ENCODE results near the gene WIPI1. TPM values are rescaled to one million over a fixed set of nuclear protein-coding genes. Genes with fewer than 3 reads are reported as not detected.

Gene WIPI1
- total and polyA plus RNA-seq, 9 of the 15 experiments (the other 6 are each of a cell fraction or from before 2014, with no cell fraction given), result 3.7 to 23.5 (median 11.8) TPM

DNA sequence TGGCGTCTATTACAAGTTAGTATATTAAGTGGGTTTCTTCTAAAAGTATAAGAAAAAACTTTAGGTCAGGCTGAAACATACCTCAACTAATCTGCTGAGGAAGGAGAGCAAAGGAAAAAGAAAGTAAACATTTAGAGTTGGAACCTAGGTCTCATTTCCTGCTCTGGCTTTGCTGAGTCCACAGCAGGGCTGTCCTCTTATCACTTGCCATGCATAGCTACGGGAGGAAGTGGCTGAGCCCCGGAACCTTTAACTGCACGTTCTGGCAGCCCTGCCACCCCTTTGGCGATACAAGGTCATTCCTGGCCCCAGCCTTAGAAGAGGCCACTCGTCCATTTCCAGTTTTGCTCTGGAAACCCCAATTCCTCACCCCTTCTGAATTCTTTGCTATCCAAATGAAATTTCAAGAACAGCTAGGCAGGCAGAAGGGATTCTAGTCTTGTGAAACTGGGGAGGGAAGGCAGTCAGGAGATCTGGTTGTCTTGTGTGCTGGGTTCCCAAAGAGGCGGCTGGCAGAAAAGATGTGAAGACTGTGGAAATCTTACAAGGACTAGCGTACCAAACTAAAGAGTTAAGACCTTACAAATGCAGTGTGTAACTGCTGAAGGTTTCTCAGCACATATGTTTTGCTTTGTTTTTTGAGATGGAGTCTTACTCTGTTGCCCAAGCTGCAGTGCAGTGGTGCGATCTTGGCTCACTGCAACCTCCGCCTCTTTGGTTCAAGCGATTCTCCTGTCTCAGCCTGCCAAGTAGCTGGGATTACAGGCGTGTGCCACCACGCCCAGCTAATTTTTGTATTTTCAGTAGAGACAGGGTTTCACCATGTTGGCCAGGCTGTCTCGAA lies 19.1 kb downstream of the WIPI1 start (continued):
- TF ChIP-seq BRF2 (IDR thresholded peaks at IDR 0.05; ENCODE audit: borderline replicate concordance, insufficient read depth, insufficient read length), result no peak
- TF ChIP-seq, protein P1, sequence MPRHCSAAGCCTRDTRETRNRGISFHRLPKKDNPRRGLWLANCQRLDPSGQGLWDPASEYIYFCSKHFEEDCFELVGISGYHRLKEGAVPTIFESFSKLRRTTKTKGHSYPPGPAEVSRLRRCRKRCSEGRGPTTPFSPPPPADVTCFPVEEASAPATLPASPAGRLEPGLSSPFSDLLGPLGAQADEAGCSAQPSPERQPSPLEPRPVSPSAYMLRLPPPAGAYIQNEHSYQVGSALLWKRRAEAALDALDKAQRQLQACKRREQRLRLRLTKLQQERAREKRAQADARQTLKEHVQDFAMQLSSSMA (CRISPR knock-in tag; IDR thresholded peaks at IDR 0.05), result no peak
- TF ChIP-seq DPF2 (IDR thresholded peaks at IDR 0.05), result peak; percentile 69
- 0 out of 2 replicates have a peak, but pooled peaks have one; percentile 65 for TF ChIP-seq PATZ1 (CRISPR knock-in tag; IDR thresholded peaks at IDR 0.05; ENCODE audit: borderline replicate concordance)
- TF ChIP-seq RFX1 (IDR thresholded peaks at IDR 0.05), result no peak
- TF ChIP-seq NRF1 (conservative IDR thresholded peaks at IDR 0.05 in 1 of 2, IDR thresholded peaks at IDR 0.05 in 1 of 2), result no peak
- TF ChIP-seq PHF21A (IDR thresholded peaks at IDR 0.05; ENCODE audit: borderline replicate concordance, low read depth), result no peak
- TF ChIP-seq ZKSCAN1 (IDR thresholded peaks at IDR 0.05; ENCODE audit: low read depth, low read length), result 0 out of 2 replicates have a peak, but pooled peaks have one; percentile 41
- TF ChIP-seq FOXK2 (conservative IDR thresholded peaks at IDR 0.05 in 1 of 2, IDR thresholded peaks at IDR 0.05 in 1 of 2; ENCODE audit: low read depth in 2 of 2), result 0 out of 4 replicates have a peak, but pooled peaks of 1 of the 2 experiments have one; percentile 15
- no peak for TF ChIP-seq ZNF695 (CRISPR knock-in tag; IDR thresholded peaks at IDR 0.05)
- TF ChIP-seq, protein P2, sequence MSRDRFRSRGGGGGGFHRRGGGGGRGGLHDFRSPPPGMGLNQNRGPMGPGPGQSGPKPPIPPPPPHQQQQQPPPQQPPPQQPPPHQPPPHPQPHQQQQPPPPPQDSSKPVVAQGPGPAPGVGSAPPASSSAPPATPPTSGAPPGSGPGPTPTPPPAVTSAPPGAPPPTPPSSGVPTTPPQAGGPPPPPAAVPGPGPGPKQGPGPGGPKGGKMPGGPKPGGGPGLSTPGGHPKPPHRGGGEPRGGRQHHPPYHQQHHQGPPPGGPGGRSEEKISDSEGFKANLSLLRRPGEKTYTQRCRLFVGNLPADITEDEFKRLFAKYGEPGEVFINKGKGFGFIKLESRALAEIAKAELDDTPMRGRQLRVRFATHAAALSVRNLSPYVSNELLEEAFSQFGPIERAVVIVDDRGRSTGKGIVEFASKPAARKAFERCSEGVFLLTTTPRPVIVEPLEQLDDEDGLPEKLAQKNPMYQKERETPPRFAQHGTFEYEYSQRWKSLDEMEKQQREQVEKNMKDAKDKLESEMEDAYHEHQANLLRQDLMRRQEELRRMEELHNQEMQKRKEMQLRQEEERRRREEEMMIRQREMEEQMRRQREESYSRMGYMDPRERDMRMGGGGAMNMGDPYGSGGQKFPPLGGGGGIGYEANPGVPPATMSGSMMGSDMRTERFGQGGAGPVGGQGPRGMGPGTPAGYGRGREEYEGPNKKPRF (IDR thresholded peaks at IDR 0.05; ENCODE audit: low read depth, low read length), result no peak
- TF ChIP-seq SMAD1 (IDR thresholded peaks at IDR 0.05; ENCODE audit: low read depth, low read length, partially characterized antibody), result no peak
- TF ChIP-seq TCF3 (CRISPR knock-in tag; IDR thresholded peaks at IDR 0.05), result peak; percentile 73
- peak; percentile 51 for TF ChIP-seq PRDM10 (IDR thresholded peaks at IDR 0.05; ENCODE audit: partially characterized antibody)
- TF ChIP-seq FOXM1 (IDR thresholded peaks at IDR 0.05; ENCODE audit: low read depth), result no peak
- no peak for TF ChIP-seq FOXM1 (CRISPR knock-in tag; IDR thresholded peaks at IDR 0.05; ENCODE audit: low read depth)
- TF ChIP-seq SETDB1 (IDR thresholded peaks at IDR 0.05; ENCODE audit: low read length), result no peak
- TF ChIP-seq NR3C1 (CRISPR knock-in tag; IDR thresholded peaks at IDR 0.05), result no peak

All from K562 (cell line).